Adrenal gland (tissue), 12 donors: ENCODE measurements around the gene CDO1. TPM values are rescaled to one million over a fixed set of nuclear protein-coding genes. Genes with fewer than 3 reads are reported as not detected.

Source experiments
- DNase-seq, 7 donors: peaks; one replicate each; pipeline ENCODE4 v3.0.0-alpha.2; 2019 to 2020
- H3K27ac ChIP-seq, 5 donors: fragments of 200-600 bp; sonication (generic) in 4 of 5; 1 replicate in 3 of 5; 2 replicates in 2 of 5; pipeline versions ENCODE4 v1.5.1 to v1.8.0; 2016 to 2020; ENCODE audit warnings: mild to moderate bottlenecking in 1 of 5
- H3K27me3 ChIP-seq: fragments of 200-600 bp; 2 replicates; pipeline ENCODE4 v1.8.0; 2021
- H3K36me3 ChIP-seq, 2 donors: fragments of 200-600 bp; replicated peaks in 1 of 2; 1 replicate in 1 of 2; 2 replicates in 1 of 2; pipeline versions ENCODE4 v1.5.1 to v1.8.0; 2018 to 2022
- H3K4me1 ChIP-seq, 2 donors: fragments of 200-600 bp; replicated peaks in 1 of 2; 1 replicate in 1 of 2; 2 replicates in 1 of 2; pipeline versions ENCODE4 v1.5.1 to v1.8.0; 2018 to 2021
- H3K4me3 ChIP-seq, 4 donors: fragments of 200-600 bp; sonication (generic) in 3 of 4; one replicate each; pipeline ENCODE4 v1.5.1; 2016 to 2018
- H3K9me3 ChIP-seq, 3 donors: fragments of 200-600 bp; sonication (generic) in 1 of 3; replicated peaks in 1 of 3; 1 replicate in 2 of 3; 2 replicates in 1 of 3; pipeline versions ENCODE4 v1.5.1 to v1.8.0; 2016 to 2021
- CTCF ChIP-seq, 6 experiments: fragments of 450-650 bp in 4 of 6; fragments of 200-600 bp in 2 of 6; sonication (generic) in 1 of 6; IDR thresholded peaks; 1 replicate in 5 of 6; 2 replicates in 1 of 6; pipeline versions ENCODE4 v1.5.1 to v1.8.0; 2016 to 2021; ENCODE audit warnings: antibody characterized with exemption in 6 of 6, mild to moderate bottlenecking in 2 of 6, moderate library complexity in 1 of 6
- POLR2A ChIP-seq, 2 donors: fragments of 450-650 bp; IDR thresholded peaks; one replicate each; pipeline ENCODE4 v1.6.1; 2017; ENCODE audit warnings: antibody characterized with exemption in 2 of 2, mild to moderate bottlenecking in 2 of 2, moderate library complexity in 1 of 2
- WGBS, 4 donors: extraction: QIAGEN DNeasy Blood & Tissue Kit in 2 of 4; methylation state at CpG; one replicate each; pipeline versions ENCODE4 v1.1.5 to v1.1.7; 2013 to 2017; 5-methylcytosine and 5-hydroxymethylcytosine counted together
- intact Hi-C, 2 donors: fragments of 100-400 bp; cut with DNase I; formaldehyde crosslinking; loops; one replicate each; pipeline versions ENCODE4 v1.14.1 to v1.15.0; 2022 to 2023
- polyA plus RNA-seq, 3 donors: library from polyadenylated mRNA; stranded (reverse); fragments of 200-250 nt in 2 of 3; fragments of 350-450 nt in 1 of 3; fragmentation: Illumina TruSeq in 1 of 3; extraction: RNeasy Lipid Tissue Mini Kit (QIAGEN cat#74804) in 1 of 3; gene quantifications; one replicate each; pipeline ENCODE4 v1.2.3, GENCODE V29; 2013 to 2014
- total RNA-seq, 9 donors: library from RNA; depleted of rRNA in 4 of 9; stranded (reverse); fragments of >200 nt in 4 of 9; fragments of 120-200 nt in 1 of 9; fragmentation: NEBNext Ultra II Directional in 1 of 9; extraction: Animal tissue kit (Norgen Biotek cat#: 25700) in 1 of 9; gene quantifications; one replicate each; pipeline versions ENCODE4 v1.1.0 to v1.2.4, GENCODE V29; 2013 to 2023
- donor health status: healthy with polysubstance abuse.
- donor health status: Bipolar disorder and iron deficiency.
- donor health status: DM: yes; HTN: yes; CAD: no.
- donor health status: DM: no; HTN: no; CAD: no.
- donor health status: DM: no; HTN: no; CAD: no.
- donor health status: DM: yes; HTN: yes; CAD: no.

Gene CDO1
- total and polyA plus RNA-seq, 12 donors: 7.5 to 87.3 (median 19.9) TPM

GRCh38 chr5:115817386-115817785 lies 927 bp upstream of the CDO1 start:
- Histone ChIP-seq H3K9me3 (no peaks in the 10 kb centered on the region), H3K4me1 (peaks cover 0 to 11% of the 10 kb centered on the region in 2 donors), H3K27me3 (peaks cover 16% of the 10 kb centered on the region), H3K36me3 (no peaks in the 10 kb centered on the region), H3K27ac (peak overlapping the region in 1 of 5 donors; percentile 90), H3K4me3 (peak overlapping the region in 1 of 4 donors; percentile 74)
- WGBS, 4 donors: 84 to 87% (median 86%) methylated on average over 7 of the region's 7 CpGs
- TF ChIP-seq CTCF (IDR thresholded peaks at IDR 0.05): no peak
- no peak for TF ChIP-seq POLR2A (IDR thresholded peaks at IDR 0.05)
- DNase-seq: no peak
- intact Hi-C loops: no loop called here

GRCh38 chr5:115815693-115816225 lies 700 bp downstream of the CDO1 start:
- TF ChIP-seq CTCF (IDR thresholded peaks at IDR 0.05) (no peak), POLR2A (IDR thresholded peaks at IDR 0.05) (no peak)
- intact Hi-C loops: no loop called here
- Histone ChIP-seq H3K36me3 (no peaks in the 10 kb centered on the region), H3K27ac (peak overlapping the region in 4 of 5 donors; percentile 59 to 90 (median 77)), H3K4me3 (peak overlapping the region in 2 of 4 donors; percentile 42 to 74), H3K4me1 (peaks cover 0 to 11% of the 10 kb centered on the region in 2 donors), H3K27me3 (peaks cover 16% of the 10 kb centered on the region), H3K9me3 (no peaks in the 10 kb centered on the region)
- peak in 3 of 7 donors; percentile 16 to 23 (median 21) for DNase-seq
- 1 to 4% (median 2%) methylated on average over 18 to 48 of the region's 48 CpGs for WGBS, 4 donors

- 39 to 44% (median 41%) methylated on average over 21 of the region's 21 CpGs for WGBS, 4 donors
Measured at GRCh38 chr5:115815006-115815692, 1.3 kb downstream of the CDO1 start.

More at GRCh38 chr5:115815006-115815692, 1.3 kb downstream of the CDO1 start:
- no peak for DNase-seq
- H3K9me3 ChIP-seq: no peaks in the 10 kb centered on the region
- H3K4me3 ChIP-seq: peak overlapping the region in 2 of 4 donors; percentile 42 to 74
- peaks cover 0 to 11% of the 10 kb centered on the region in 2 donors for H3K4me1 ChIP-seq
- TF ChIP-seq CTCF (IDR thresholded peaks at IDR 0.05) (no peak), POLR2A (IDR thresholded peaks at IDR 0.05) (no peak)
- peaks cover 16% of the 10 kb centered on the region for H3K27me3 ChIP-seq
- no peaks in the 10 kb centered on the region for H3K36me3 ChIP-seq
- peak overlapping the region in 1 of 5 donors; percentile 88 for H3K27ac ChIP-seq
- intact Hi-C loops: no loop called here
